MG63 (cell line): ENCODE measurements around the gene KIF19. TPM values are rescaled to one million over a fixed set of nuclear protein-coding genes. Genes with fewer than 3 reads are reported as not detected.

Experiments
- total RNA-seq: library from RNA; depleted of rRNA; stranded (reverse); fragments of >200 nt; shearing (Covaris generic); gene quantifications from 2 replicates; pipeline ENCODE4 v1.2.3, GENCODE V29; 2014; ENCODE audit warnings: low replicate concordance; rRNA removed

Gene KIF19
- total RNA-seq, 1 experiment from 2014 or later: not detected

Other genes starting within 250 kb of the KIF19 start
- 1,119 and 3,764 TPM in 2 replicates for gene RPL38, start 122.5 kb upstream of the KIF19 start, total RNA-seq
- gene TTYH2, start 112.7 kb upstream of the KIF19 start, total RNA-seq: 1.8 and 1.9 TPM in 2 replicates
- not detected in 2 replicates for gene DNAI2, start 52.0 kb upstream of the KIF19 start, total RNA-seq
- gene BTBD17, start 35.6 kb downstream of the KIF19 start, total RNA-seq: not detected in 2 replicates
- gene GPR142, start 41.3 kb downstream of the KIF19 start, total RNA-seq: not detected in 2 replicates
- gene GPRC5C, start 105.9 kb downstream of the KIF19 start, total RNA-seq: 10.4 and 18.5 TPM in 2 replicates
- gene CD300A, start 140.4 kb downstream of the KIF19 start, total RNA-seq: not detected in 2 replicates
- gene CD300LB, start 205.2 kb downstream of the KIF19 start, total RNA-seq: not detected in 2 replicates
- 0.52 TPM in 1 of 2 replicates, not detected in the other for gene CD300C, start 219.9 kb downstream of the KIF19 start, total RNA-seq
- gene CD300H, start 241.3 kb downstream of the KIF19 start, total RNA-seq: not detected in 2 replicates